Left lung (tissue), 10 donors: Measurements from ENCODE around the gene SPEF2. TPM values are rescaled to one million over a fixed set of nuclear protein-coding genes. Genes with fewer than 3 reads are reported as not detected.

Experiments used
- ATAC-seq: fragments of 200-7000 bp; cut with Tn5 transposase; one replicate; pipeline ENCODE4 v1.9.1; 2020; ENCODE audit warnings: moderate library complexity
- DNase-seq, 4 donors: peaks; one replicate each; pipeline ENCODE4 v3.0.0-alpha.2; 2013 to 2020
- H3K27ac ChIP-seq, 2 donors: fragments of 200-600 bp; sonication (generic) in 1 of 2; one replicate each; pipeline versions ENCODE4 v1.5.0 to v1.8.0; 2020 to 2021
- H3K27me3 ChIP-seq, 2 donors: fragments of 200-600 bp; sonication (generic) in 1 of 2; one replicate each; pipeline versions ENCODE4 v1.5.0 to v1.8.0; 2020 to 2021
- H3K36me3 ChIP-seq, 2 donors: fragments of 200-600 bp; sonication (generic) in 1 of 2; one replicate each; pipeline versions ENCODE4 v1.5.0 to v1.8.0; 2020 to 2021
- H3K4me1 ChIP-seq, 2 donors: fragments of 200-600 bp; one replicate each; pipeline ENCODE4 v1.8.0; 2021
- H3K4me3 ChIP-seq, 2 donors: fragments of 200-600 bp; sonication (generic) in 1 of 2; one replicate each; pipeline versions ENCODE4 v1.5.0 to v1.8.0; 2020 to 2021; ENCODE audit warnings: mild to moderate bottlenecking in 1 of 2
- H3K9me3 ChIP-seq, 2 donors: fragments of 200-600 bp; sonication (generic) in 1 of 2; one replicate each; pipeline versions ENCODE4 v1.5.0 to v1.8.0; 2020 to 2021
- CTCF ChIP-seq, 2 donors: fragments of 200-600 bp; sonication (generic) in 1 of 2; IDR thresholded peaks; one replicate each; pipeline versions ENCODE4 v1.5.0 to v1.8.0; 2021; ENCODE audit warnings: antibody characterized with exemption in 2 of 2
- intact Hi-C, 2 donors: fragments of 100-400 bp; cut with DNase I; formaldehyde crosslinking; loops; one replicate each; pipeline versions ENCODE4 v1.11.2 to v1.14.2; 2022
- polyA plus RNA-seq, 6 donors: library from polyadenylated mRNA; unstranded; fragments of 120-200 nt; gene quantifications; one replicate each; pipeline ENCODE4 v1.2.1, GENCODE V29; 2013; ENCODE audit not compliant: insufficient read length in 6 of 6
- total RNA-seq, 2 donors: library from RNA; stranded (reverse); fragmentation: NEBNext Ultra II Directional; extraction: Animal tissue kit (Norgen Biotek cat#: 25700); gene quantifications; one replicate each; pipeline ENCODE4 v1.2.1, GENCODE V29; 2021
- donor health status: DM: no; HTN: yes; CAD: no.
- donor health status: DM: no; HTN: no; CAD: no.

SPEF2 gene
- total and polyA plus RNA-seq, 8 donors = 5.8 to 51.5 (median 43.0) TPM

GRCh38 chr5:35618781-35619180, 1.1 kb downstream of the SPEF2 start:
- intact Hi-C loops = no loop called here

DNA sequence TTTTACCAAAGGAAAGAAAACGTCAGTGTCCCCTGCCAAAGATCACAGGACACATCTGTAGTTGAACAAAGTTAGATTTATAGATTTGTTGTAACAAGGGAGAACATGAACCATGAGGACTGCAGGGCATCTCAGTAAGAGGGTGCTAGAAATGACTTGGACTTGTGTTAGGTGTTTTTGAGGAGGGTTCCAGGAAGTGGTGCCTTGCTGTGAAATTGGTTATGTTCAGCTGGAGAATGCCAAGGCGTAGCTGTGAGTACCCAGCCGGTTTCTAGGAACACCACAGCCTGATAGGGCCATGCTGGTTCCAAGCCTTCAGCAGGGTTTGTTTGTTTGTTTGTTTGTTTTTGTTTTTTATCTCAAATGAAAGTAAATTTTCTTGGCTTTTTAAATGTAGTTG, 5.3 kb downstream of the SPEF2 start:
- Histone ChIP-seq H3K27me3 (no peaks in the 10 kb centered on the region), H3K4me3 (no peak overlapping the region), H3K9me3 (no peaks in the 10 kb centered on the region), H3K36me3 (no peaks in the 10 kb centered on the region), H3K27ac (no peak overlapping the region), H3K4me1 (peaks cover 5 to 15% of the 10 kb centered on the region in 2 donors)
- no peak for TF ChIP-seq CTCF (IDR thresholded peaks at IDR 0.05)
- intact Hi-C loops = no loop called here
- no peak for DNase-seq
- ATAC-seq = no peak

More at GRCh38 chr5:35618781-35619180, 1.1 kb downstream of the SPEF2 start:
- ATAC-seq = no peak
- Histone ChIP-seq H3K9me3 (peaks cover 0 to 5% of the 10 kb centered on the region in 2 donors), H3K4me1 (peaks cover 5 to 17% of the 10 kb centered on the region in 2 donors), H3K4me3 (peak overlapping the region in 1 of 2 donors; percentile 70), H3K27me3 (no peaks in the 10 kb centered on the region), H3K27ac (no peak overlapping the region), H3K36me3 (no peaks in the 10 kb centered on the region)
- no peak for DNase-seq
- TF ChIP-seq CTCF (IDR thresholded peaks at IDR 0.05) = no peak

- Histone ChIP-seq H3K9me3 (no peaks in the 10 kb centered on the region), H3K27ac (no peak overlapping the region), H3K4me3 (no peak overlapping the region), H3K36me3 (no peaks in the 10 kb centered on the region), H3K27me3 (no peaks in the 10 kb centered on the region), H3K4me1 (peaks cover 0 to 5% of the 10 kb centered on the region in 2 donors)
- ATAC-seq (no peak), DNase-seq (no peak)
- no peak for TF ChIP-seq CTCF (IDR thresholded peaks at IDR 0.05)
- intact Hi-C loops = no loop called here
Measured at GRCh38 chr5:35623991-35624390, 6.3 kb downstream of the SPEF2 start.

GRCh38 chr5:35626108-35626507, 8.4 kb downstream of the SPEF2 start:
- TF ChIP-seq CTCF (IDR thresholded peaks at IDR 0.05) = no peak
- intact Hi-C loops = no loop called here
- Histone ChIP-seq H3K4me1 (no peaks in the 10 kb centered on the region), H3K4me3 (no peak overlapping the region), H3K27ac (no peak overlapping the region), H3K9me3 (no peaks in the 10 kb centered on the region), H3K36me3 (peaks cover 0 to 19% of the 10 kb centered on the region in 2 donors), H3K27me3 (no peaks in the 10 kb centered on the region)
- ATAC-seq (no peak), DNase-seq (no peak)

DNA sequence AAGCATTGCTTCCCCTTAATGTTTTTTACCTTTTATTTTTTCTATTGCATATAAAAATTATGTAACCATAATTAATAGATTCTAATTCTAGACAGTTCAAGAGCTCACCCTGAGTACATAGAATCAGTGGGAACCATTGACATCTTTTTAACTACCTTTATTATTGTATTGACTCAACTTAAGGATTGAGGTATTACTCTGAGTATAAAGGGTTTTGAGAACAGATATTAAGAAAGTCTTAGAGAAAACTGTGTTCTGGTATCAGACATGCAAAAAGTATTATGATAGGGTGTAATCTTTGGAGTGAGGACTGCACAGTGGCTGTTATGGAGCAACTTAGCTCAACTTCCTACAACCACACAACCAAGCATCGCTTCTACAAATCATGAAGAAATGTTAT, 8.9 kb downstream of the SPEF2 start:
- no peak for DNase-seq
- no peaks in the 10 kb centered on the region for H3K9me3 ChIP-seq
- intact Hi-C loops = no loop called here

More for the DNA sequence above, 8.9 kb downstream of the SPEF2 start:
- ATAC-seq = no peak
- no peak overlapping the region for H3K4me3 ChIP-seq
- no peaks in the 10 kb centered on the region for H3K4me1 ChIP-seq
- H3K27me3 ChIP-seq = no peaks in the 10 kb centered on the region
- peaks cover 0 to 23% of the 10 kb centered on the region in 2 donors for H3K36me3 ChIP-seq
- H3K27ac ChIP-seq = no peak overlapping the region
- no peak for TF ChIP-seq CTCF (IDR thresholded peaks at IDR 0.05)
